Right renal cortex interstitium (tissue), 3 donors: ENCODE results near the gene CCDC91. TPM values are rescaled to one million over a fixed set of nuclear protein-coding genes. Genes with fewer than 3 reads are reported as not detected.
"Not testable (repeated sequence)": the region's sequence is repeated elsewhere in the genome, so short reads cannot be mapped to it uniquely, and the experiment has no call there.

Experiments used
- DNase-seq, 3 donors: peaks; one replicate each; pipeline ENCODE4 v3.0.0-alpha.2; 2013; ENCODE audit warnings: low read depth in 3 of 3, low spot score in 2 of 3
- polyA plus RNA-seq, 3 donors: library from polyadenylated mRNA; unstranded; fragments of 120-200 nt; gene quantifications; one replicate each; pipeline ENCODE4 v1.2.1, GENCODE V29; 2013; ENCODE audit not compliant: insufficient read length in 3 of 3

CCDC91 gene
- polyA plus RNA-seq, 3 donors: 34.3 to 37.2 (median 34.7) TPM

GRCh38 chr12:28180786-28181185, 9.5 kb upstream of the CCDC91 start:
- DNase-seq: no peak

- no peak for DNase-seq
These were observed 5.9 kb upstream of the CCDC91 start for GRCh38 chr12:28184375-28184774.

GRCh38 chr12:28186500-28186899, 3.8 kb upstream of the CCDC91 start:
- no peak for DNase-seq

- DNase-seq: no peak
These were observed 404 bp upstream of the CCDC91 start for GRCh38 chr12:28189784-28190320.

DNA sequence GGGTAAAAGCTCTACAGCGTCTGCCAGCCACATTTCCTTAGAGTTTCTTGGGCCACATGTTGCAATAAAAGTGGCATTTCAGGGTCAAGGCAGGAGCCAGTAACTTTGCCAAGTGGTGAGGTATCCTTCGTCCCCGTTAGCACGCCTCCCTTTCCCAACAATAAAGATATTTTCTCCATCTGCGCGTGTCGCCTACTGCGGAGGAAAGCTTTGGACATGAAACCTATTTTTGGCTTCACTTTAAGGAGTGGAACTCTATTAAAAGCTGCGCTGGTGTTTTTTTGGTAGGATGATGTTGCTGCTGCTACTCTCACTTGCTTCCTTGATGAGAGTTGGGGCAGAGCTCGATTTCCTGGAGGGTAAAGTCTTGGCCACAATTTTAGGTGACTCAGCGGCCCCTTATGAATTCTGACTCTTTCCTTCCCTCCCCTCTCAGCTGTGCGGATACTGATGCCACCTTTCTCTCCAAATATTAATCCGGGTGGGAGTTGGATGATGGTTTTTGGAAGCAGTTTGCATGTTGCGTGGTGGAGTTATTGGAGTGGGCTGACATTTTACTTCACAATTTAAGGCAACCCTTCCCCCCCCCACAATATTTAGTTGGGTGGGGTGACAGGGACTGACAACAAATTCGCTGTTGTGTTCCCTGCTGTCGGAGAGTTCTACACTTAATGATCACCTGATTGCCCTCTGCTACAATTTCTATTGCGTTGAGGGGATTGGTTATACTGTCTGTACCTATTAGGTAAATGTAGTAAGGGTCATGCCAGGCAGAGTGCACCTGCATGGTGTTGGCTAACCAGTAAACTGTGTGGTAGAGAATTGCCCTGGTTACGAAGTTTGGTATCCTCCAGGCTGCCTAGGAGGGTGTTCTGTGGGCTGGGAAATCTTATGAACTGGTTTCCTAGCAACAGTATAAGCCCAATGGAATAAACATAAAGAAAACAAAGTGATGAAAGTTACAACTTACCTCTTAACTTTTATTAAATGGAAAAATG, 1.1 kb downstream of the CCDC91 start:
- peak in 1 of 3 donors; percentile 16 for DNase-seq

GRCh38 chr12:28192125-28192524, 1.9 kb downstream of the CCDC91 start:
- DNase-seq: no peak

DNA sequence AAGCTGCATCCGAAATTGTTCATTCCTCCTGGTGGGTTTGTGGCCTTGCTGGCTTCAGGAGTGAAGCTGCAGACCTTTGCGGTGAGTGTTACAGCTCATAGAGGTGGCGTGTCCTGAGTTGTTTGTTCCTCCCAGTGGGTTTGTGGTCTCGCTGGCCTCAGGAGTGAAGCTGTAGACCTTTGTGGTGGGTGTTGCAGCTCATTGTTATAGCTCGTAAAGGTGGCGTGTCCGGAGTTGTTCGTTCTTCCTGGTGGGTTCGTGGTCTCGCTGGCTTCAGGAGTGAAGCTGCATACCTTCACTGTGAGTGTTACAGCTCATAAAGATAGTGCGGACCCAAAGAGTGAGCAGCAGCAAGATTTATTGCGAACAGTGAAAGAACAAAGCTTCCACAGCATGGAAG, 4.4 kb downstream of the CCDC91 start:
- not testable (repeated sequence) for DNase-seq

- DNase-seq: not testable (repeated sequence)
These were observed 10.9 kb downstream of the CCDC91 start for GRCh38 chr12:28201136-28201535.

- DNase-seq: no peak
These were observed 12.3 kb downstream of the CCDC91 start for GRCh38 chr12:28202374-28203130.

GRCh38 chr12:28209782-28210181, 19.5 kb downstream of the CCDC91 start:
- DNase-seq: no peak

- DNase-seq: no peak
These were observed 21.9 kb downstream of the CCDC91 start for GRCh38 chr12:28212182-28212581.

- no peak for DNase-seq
These were observed 24.8 kb downstream of the CCDC91 start for GRCh38 chr12:28215021-28215420.

DNA sequence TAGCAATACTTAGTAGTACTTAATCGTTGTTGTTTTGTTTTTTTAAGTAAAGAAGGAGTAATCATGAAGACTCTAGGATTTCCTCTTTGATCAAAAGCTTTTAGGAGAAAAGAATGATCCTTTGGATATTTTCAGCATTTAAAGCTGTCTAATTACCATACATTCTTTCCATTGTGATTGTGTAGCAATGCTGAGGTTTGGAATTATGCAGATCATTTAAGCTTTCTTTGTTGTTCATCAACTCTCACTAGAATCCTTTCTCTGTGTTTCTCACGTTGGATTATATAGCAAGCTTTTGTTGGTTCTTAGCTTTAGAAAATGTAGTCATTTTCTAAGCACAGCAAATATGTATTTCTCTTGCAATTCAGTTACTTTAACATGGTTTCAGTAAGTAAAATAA, 25.8 kb downstream of the CCDC91 start:
- DNase-seq: no peak

- DNase-seq: no peak
These were observed 27.5 kb downstream of the CCDC91 start for GRCh38 chr12:28217805-28218204.

GRCh38 chr12:28218875-28219274, 28.6 kb downstream of the CCDC91 start:
- DNase-seq: no peak

DNA sequence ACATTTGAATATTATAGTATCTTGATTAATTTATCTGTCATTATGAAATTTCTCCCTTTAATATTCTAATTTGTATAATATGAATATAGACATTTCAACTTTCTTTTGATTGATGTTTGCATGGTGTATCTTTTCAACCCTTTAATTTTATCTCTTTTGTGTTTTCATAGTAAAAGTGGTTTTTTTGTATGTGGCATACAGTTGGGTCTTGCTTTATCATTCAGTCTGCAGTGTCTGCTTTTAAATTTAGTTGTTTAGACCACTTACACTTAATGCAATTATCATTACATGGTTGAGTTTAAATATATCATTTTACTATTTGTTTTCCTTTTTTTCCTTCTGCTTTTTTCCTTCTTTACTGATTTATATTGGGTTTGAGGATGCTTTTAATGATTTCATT, 29.6 kb downstream of the CCDC91 start:
- no peak for DNase-seq

DNA sequence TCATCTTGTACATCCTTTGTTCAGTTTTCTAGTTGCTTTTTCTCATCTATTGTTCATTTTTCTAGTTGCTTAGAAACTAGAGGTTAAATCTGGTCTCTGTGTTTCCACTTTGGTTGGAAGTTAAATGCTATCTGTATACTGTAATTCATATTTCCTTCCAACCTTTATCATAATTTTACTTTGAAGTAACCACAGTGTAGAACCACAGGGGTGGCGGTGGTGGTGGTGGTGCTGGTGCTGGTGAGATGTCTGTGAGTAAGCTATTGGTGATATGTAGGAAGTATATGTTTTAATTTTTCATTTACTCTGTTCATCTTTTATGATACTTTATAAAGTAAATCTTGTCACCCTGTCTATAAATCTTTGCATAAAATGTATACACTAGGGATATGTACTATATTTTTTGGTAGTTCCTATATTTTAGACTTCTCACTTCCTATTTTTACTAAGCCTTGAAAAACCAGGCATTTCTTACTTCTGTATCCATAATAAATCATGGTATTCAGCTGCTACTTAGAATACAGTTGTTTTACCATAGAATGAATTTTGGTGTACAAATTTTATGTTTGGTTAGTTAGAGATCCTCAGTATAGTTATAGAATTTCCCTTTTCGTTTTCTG, 31.9 kb downstream of the CCDC91 start:
- no peak for DNase-seq

- DNase-seq: no peak
These were observed 32.8 kb downstream of the CCDC91 start for GRCh38 chr12:28223025-28223554.

DNA sequence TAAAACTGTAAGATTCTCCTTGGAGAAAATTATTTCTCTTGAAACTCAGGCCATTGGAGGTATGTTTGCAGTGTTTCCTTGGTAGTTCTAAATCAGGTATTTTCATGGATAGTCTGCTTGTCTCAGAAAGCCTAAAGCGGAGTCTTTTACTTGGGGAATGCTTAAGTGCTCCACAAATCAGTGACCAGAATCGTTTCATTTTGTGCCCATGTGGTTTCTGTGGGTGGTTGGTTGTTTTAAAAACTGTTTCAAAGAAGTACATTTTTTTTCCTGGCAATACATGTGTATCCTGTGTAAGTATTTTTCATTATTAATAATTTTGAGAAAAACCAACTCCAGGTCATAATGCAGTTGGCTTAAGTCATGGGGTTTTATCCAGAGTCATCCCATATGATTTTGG, 33.6 kb downstream of the CCDC91 start:
- no peak for DNase-seq

- DNase-seq: no peak
These were observed 36.4 kb downstream of the CCDC91 start for GRCh38 chr12:28226705-28227104.

DNA sequence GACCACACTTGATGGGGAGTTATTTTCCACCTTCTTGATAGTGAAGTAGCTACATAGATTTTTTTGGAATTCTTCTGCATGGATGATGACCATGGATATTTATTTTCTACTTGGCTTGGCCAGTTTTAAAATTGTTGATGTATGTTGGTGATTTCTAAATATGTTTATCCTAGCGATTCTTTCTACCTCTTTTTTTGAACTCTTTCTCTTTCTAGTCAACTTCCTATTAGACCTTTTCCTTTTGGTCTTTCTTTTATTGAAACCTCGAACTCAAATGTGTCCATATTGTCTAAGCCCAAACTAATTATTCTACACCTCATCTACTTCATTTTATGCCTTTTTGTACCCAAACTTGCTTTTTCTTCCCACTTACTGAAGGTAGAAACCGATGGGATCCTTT, 37.0 kb downstream of the CCDC91 start:
- DNase-seq: no peak
